Large intestine (tissue), 12 donors: ENCODE results near the gene RPL28. TPM values are rescaled to one million over a fixed set of nuclear protein-coding genes. Genes with fewer than 3 reads are reported as not detected.

Experiments
- DNase-seq, 2 donors: peaks; one replicate each; pipeline versions ENCODE4 v3.0.0 to v3.0.0-alpha.2; 2013
- H3K27ac ChIP-seq: one replicate; pipeline ENCODE4 v1.5.1; 2013; ENCODE audit warnings: low read length
- H3K27me3 ChIP-seq: 2 replicates; pipeline ENCODE4 v1.6.1; 2013; ENCODE audit warnings: low read length; ENCODE audit not compliant: control insufficient read depth, insufficient read depth
- H3K36me3 ChIP-seq: 2 replicates; pipeline ENCODE4 v1.6.1; 2013; ENCODE audit warnings: low read length; ENCODE audit not compliant: control insufficient read depth, insufficient read depth
- H3K4me1 ChIP-seq: one replicate; pipeline ENCODE4 v1.6.1; 2013; ENCODE audit warnings: low read length; ENCODE audit not compliant: control insufficient read depth, insufficient read depth
- H3K4me3 ChIP-seq: one replicate; pipeline ENCODE4 v1.5.1; 2013; ENCODE audit warnings: low read length
- H3K9me3 ChIP-seq: one replicate; pipeline ENCODE4 v1.6.1; 2013; ENCODE audit warnings: mild to moderate bottlenecking, low read depth, low read length, moderate library complexity; ENCODE audit not compliant: control insufficient read depth
- WGBS: methylation state at CpG from one replicate; pipeline ENCODE4 v1.1.5; 2013; ENCODE audit warnings: low lambda C conversion rate; ENCODE audit not compliant: insufficient coverage; 5-methylcytosine and 5-hydroxymethylcytosine counted together
- long read RNA-seq, 11 donors: transcript quantifications; one replicate each; lab custom pipeline, GENCODE V29; 2026
- polyA plus RNA-seq: library from polyadenylated mRNA; unstranded; fragments of 120-200 nt; gene quantifications from one replicate; pipeline ENCODE4 v1.2.1, GENCODE V29; 2013

Gene RPL28
- polyA plus RNA-seq: 2,127 TPM
- long read RNA-seq, donor 1, full-length matches to known transcripts: 901 of 994 reads
- long read RNA-seq, donor 1, partial matches to known transcripts: 56 of 994 reads
- long read RNA-seq, donor 1, other reads (novel, unspliced or antisense): 37 of 994 reads
- long read RNA-seq, donor 2, full-length matches to known transcripts: 1,802 of 2,082 reads
- long read RNA-seq, donor 2, partial matches to known transcripts: 178 of 2,082 reads
- long read RNA-seq, donor 2, other reads (novel, unspliced or antisense): 102 of 2,082 reads
- long read RNA-seq, donor 3, full-length matches to known transcripts: 2,089 of 2,736 reads
- long read RNA-seq, donor 3, partial matches to known transcripts: 542 of 2,736 reads
- long read RNA-seq, donor 3, other reads (novel, unspliced or antisense): 105 of 2,736 reads
- long read RNA-seq, donor 4, full-length matches to known transcripts: 208 of 222 reads
- long read RNA-seq, donor 4, partial matches to known transcripts: 0 of 222 reads
- long read RNA-seq, donor 4, other reads (novel, unspliced or antisense): 14 of 222 reads
- long read RNA-seq, donor 5, full-length matches to known transcripts: 710 of 859 reads
- long read RNA-seq, donor 5, partial matches to known transcripts: 41 of 859 reads
- long read RNA-seq, donor 5, other reads (novel, unspliced or antisense): 108 of 859 reads
- long read RNA-seq, donor 6, full-length matches to known transcripts: 1,410 of 1,843 reads
- long read RNA-seq, donor 6, partial matches to known transcripts: 361 of 1,843 reads
- long read RNA-seq, donor 6, other reads (novel, unspliced or antisense): 72 of 1,843 reads
- long read RNA-seq, donor 7, full-length matches to known transcripts: 565 of 710 reads
- long read RNA-seq, donor 7, partial matches to known transcripts: 114 of 710 reads
- long read RNA-seq, donor 7, other reads (novel, unspliced or antisense): 31 of 710 reads
- long read RNA-seq, donor 8, full-length matches to known transcripts: 2,359 of 2,850 reads
- long read RNA-seq, donor 8, partial matches to known transcripts: 311 of 2,850 reads
- long read RNA-seq, donor 8, other reads (novel, unspliced or antisense): 180 of 2,850 reads
- long read RNA-seq, donor 9, full-length matches to known transcripts: 1,034 of 1,261 reads
- long read RNA-seq, donor 9, partial matches to known transcripts: 156 of 1,261 reads
- long read RNA-seq, donor 9, other reads (novel, unspliced or antisense): 71 of 1,261 reads
- long read RNA-seq, donor 10, full-length matches to known transcripts: 1,449 of 1,808 reads
- long read RNA-seq, donor 10, partial matches to known transcripts: 294 of 1,808 reads
- long read RNA-seq, donor 10, other reads (novel, unspliced or antisense): 65 of 1,808 reads
- long read RNA-seq, donor 11, full-length matches to known transcripts: 934 of 1,170 reads
- long read RNA-seq, donor 11, partial matches to known transcripts: 199 of 1,170 reads
- long read RNA-seq, donor 11, other reads (novel, unspliced or antisense): 37 of 1,170 reads

DNA sequence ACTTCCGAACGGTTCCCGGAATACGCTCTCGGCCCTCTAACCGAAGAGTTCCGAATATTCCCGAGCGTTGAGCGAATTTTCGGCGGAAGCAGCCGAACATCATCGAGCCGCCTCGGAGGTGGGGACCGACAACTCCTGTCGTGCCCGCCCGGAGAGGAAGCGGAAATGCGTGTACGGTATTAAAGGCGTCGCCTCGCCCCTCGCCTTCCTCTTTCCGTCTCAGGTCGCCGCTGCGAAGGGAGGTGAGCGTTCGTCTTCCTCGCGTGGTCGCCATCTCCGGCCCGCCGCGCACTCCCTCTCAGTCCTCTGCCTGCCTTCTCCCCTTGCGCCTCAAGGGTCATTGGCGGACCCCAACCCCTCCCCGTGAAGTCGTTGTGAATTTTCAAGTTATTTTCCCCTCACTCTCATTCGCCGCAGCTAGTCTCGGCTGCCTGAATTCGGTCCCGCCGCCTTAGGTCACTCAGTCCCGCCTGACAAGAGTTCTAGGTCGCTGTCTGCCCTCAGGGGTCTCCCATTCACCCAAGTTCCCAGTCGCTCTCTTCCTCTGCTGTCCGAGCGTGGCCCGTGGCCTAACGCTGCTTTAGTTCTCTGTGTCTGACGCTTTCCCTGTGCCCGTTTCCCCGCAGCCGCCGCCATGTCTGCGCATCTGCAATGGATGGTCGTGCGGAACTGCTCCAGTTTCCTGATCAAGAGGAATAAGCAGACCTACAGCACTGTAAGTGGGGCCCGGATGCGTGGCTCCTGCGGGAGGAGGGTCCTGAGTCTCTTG lies at the start of gene RPL28:
Gene RPL28 (plus strand): TSS at position 209 of the 769 bp plus-strand sequence. CDS start 426 bp downstream, at position 635.
- no peaks in the 10 kb centered on the region for H3K9me3 ChIP-seq
- H3K36me3 ChIP-seq: peaks cover 38% of the 10 kb centered on the region
- peak; percentile 98 to 99 for DNase-seq
- no CpG with 5 or more reads among the region's 68 CpGs for WGBS
- H3K27ac ChIP-seq: peak within 1 kb of the TSS; percentile 92
- H3K4me1 ChIP-seq: peaks cover 30% of the 10 kb centered on the region
- H3K4me3 ChIP-seq: peak within 1 kb of the TSS; percentile 90
- no peaks in the 10 kb centered on the region for H3K27me3 ChIP-seq

DNA sequence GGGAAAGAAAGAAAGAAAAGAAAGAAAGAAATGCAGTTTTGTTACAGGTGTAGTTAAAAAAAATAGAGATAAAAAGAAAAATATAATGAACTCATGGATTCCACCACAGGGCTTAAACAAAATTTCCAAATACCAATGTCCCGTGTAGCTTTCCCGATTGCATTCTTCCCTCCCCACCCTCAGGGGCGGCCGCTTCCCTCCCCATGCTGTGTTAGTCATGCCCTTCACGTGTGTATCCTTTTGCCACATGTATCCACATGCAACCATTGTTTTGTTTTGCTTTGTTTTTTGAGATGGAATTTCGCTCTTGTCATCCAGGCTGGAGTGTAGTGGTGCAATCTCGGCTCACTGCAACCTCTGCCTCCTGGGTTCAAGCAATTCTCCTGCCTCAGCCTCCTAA lies 49.6 kb upstream of the RPL28 start:
- H3K9me3 ChIP-seq: peaks cover 2% of the 10 kb centered on the region
- no CpG with 5 or more reads among the region's 7 CpGs for WGBS
- DNase-seq: no peak
- H3K27ac ChIP-seq: no peak overlapping the region
- peaks cover 24% of the 10 kb centered on the region for H3K4me1 ChIP-seq
- no peak overlapping the region for H3K4me3 ChIP-seq
- no peaks in the 10 kb centered on the region for H3K27me3 ChIP-seq
- no peaks in the 10 kb centered on the region for H3K36me3 ChIP-seq

DNA sequence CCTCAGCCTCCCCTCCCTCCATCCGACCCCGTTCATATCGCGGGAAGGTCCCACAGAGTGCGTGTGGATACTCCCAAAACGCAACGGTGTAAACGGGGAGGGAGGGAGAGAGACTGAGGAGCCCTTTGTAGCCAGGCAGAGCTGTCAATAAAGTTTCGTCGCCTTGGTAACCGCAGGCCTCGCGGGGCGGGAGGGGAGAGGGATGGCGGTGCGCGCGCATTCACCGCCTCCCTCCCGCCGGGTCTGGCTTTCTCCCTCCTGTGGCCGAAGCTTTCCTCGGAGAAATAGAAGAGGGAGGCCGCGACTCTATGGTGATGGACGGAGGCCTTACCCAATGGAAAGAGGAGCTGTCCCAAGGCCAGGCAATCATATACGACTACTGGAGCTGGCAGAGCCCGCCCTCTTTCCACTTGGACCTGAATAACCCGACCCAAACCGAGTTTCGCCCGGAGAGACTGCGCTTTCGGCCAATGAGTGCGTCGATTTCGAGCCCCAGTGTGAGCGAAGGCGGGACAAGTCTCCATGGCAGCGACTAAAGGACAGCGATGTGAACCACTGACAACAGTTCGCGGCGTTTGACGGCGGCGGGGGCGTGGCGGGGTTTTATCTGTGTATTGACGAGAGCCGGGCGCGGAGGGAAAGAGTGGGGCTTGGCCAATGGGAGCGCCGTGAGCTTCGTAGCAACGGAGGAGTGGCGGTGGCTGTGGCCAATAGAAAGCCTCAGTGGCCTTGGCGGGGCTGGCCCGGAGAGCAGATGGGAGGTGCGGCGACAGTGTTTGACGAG lies 46.4 kb upstream of the RPL28 start, which contains the start of gene KMT5C:
Gene KMT5C (plus strand): TSS at position 772 of the 784 bp plus-strand sequence. CDS start 2,061 bp downstream, outside the sequence.
- peak within 1 kb of the TSS; percentile 98 for H3K27ac ChIP-seq
- H3K4me3 ChIP-seq: peak within 1 kb of the TSS; percentile 65
- peak; percentile 100 for DNase-seq
- H3K4me1 ChIP-seq: peaks cover 19% of the 10 kb centered on the region
- no CpG with 5 or more reads among the region's 63 CpGs for WGBS
- H3K36me3 ChIP-seq: peaks cover 22% of the 10 kb centered on the region
- no peaks in the 10 kb centered on the region for H3K27me3 ChIP-seq
- H3K9me3 ChIP-seq: no peaks in the 10 kb centered on the region

DNA sequence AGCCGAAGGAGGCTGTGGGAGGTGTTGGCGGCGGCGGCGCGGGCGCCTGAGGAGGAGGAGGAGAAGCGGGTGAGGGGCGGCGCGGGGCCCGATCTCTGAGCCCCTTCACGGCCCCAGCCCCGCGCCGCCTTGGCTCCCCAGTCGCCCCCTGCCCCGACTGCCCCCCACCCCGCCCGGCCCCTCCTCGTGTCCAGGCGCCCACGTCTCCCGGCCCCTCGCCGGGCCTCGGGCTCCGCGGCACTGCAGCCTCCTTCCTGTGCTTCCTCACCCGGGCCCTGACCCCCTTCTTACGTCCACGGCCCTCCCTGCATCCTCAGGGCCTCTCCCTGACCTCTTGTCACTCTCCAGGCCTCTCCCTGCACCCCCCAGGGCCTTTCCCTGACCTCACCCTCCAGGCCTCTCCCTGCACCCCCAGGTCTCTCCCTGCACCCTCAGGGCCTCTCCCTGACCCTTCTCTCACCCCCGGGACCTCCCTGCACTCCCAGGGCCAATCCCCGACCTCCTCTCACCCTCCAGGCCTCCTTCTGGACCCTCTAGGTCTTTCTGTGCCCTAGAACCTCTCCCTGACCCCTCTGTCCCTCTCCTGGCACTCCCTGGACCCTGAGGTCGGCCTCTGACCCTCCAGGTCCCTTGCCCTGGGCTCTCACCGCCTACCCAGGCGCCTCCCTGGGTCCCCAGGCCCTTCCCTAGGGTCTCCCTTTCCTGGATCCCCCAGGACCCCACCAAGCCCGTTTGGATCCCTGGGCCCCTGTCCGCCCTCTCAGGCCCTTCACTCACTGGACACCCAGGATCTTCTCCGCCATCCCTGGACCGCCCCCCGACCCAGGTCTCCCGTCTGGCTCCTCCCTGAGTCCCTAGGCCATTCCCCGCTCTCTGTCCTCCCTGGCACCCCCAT lies 45.6 kb upstream of the RPL28 start:
- peak overlapping the region; percentile 65 for H3K4me3 ChIP-seq
- H3K36me3 ChIP-seq: peaks cover 26% of the 10 kb centered on the region
- peak overlapping the region; percentile 90 for H3K27ac ChIP-seq
- no CpG with 5 or more reads among the region's 44 CpGs for WGBS
- DNase-seq: peak; percentile 61 to 71
- H3K27me3 ChIP-seq: no peaks in the 10 kb centered on the region
- H3K9me3 ChIP-seq: no peaks in the 10 kb centered on the region
- H3K4me1 ChIP-seq: peaks cover 16% of the 10 kb centered on the region

DNA sequence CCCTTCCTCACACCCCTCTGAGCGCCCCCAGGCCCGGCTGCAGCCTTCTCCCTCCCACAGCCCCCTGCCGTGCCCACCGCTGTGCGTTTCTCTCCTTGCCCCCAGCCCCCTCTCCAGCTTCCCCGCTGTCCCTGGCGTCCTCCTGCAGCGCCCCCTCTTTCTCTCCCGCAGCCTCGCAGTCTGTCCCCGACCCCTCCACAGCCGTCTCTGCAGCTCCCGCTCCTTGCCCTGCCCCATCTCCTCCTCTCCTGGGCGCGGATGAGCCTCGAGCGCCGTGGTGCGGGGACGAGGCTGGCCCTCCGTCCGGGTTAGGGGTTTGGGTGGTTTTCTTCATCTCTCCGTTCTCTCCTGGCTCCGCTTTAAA lies 45.0 kb upstream of the RPL28 start:
- H3K27ac ChIP-seq: peak overlapping the region; percentile 90
- peak overlapping the region; percentile 65 for H3K4me3 ChIP-seq
- no peaks in the 10 kb centered on the region for H3K9me3 ChIP-seq
- peaks cover 27% of the 10 kb centered on the region for H3K36me3 ChIP-seq
- peaks cover 16% of the 10 kb centered on the region for H3K4me1 ChIP-seq
- whole genome bisulfite sequencing: no CpG with 5 or more reads among the region's 24 CpGs
- peak; percentile 53 to 70 for DNase-seq
- no peaks in the 10 kb centered on the region for H3K27me3 ChIP-seq

DNA sequence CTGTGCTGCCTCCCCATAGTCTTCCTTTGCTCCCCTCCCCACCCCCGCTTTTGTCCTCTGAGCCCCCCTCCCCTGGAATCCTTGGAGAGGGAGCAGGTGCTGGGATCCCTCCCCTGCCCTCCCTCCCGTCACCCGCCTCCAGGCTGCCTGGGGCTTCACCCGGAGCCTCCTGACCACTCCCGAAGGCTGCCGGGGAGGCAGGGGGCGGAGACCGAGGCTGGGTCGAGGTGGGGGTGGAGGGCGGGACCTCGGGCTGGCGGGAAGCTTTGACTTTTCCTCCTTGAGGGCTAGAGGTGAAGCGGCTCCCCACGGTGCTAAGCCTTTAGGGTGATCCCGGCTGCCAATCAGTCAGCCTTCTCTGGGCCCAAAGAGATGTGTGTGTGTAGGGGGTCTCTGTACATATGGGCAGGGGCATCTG lies 44.6 kb upstream of the RPL28 start:
- no CpG with 5 or more reads among the region's 15 CpGs for WGBS
- Histone ChIP-seq H3K9me3 (no peaks in the 10 kb centered on the region), H3K4me3 (peak overlapping the region; percentile 65), H3K27ac (peak overlapping the region; percentile 90), H3K4me1 (peaks cover 16% of the 10 kb centered on the region), H3K36me3 (peaks cover 30% of the 10 kb centered on the region), H3K27me3 (no peaks in the 10 kb centered on the region)
- peak; percentile 86 to 87 for DNase-seq

DNA sequence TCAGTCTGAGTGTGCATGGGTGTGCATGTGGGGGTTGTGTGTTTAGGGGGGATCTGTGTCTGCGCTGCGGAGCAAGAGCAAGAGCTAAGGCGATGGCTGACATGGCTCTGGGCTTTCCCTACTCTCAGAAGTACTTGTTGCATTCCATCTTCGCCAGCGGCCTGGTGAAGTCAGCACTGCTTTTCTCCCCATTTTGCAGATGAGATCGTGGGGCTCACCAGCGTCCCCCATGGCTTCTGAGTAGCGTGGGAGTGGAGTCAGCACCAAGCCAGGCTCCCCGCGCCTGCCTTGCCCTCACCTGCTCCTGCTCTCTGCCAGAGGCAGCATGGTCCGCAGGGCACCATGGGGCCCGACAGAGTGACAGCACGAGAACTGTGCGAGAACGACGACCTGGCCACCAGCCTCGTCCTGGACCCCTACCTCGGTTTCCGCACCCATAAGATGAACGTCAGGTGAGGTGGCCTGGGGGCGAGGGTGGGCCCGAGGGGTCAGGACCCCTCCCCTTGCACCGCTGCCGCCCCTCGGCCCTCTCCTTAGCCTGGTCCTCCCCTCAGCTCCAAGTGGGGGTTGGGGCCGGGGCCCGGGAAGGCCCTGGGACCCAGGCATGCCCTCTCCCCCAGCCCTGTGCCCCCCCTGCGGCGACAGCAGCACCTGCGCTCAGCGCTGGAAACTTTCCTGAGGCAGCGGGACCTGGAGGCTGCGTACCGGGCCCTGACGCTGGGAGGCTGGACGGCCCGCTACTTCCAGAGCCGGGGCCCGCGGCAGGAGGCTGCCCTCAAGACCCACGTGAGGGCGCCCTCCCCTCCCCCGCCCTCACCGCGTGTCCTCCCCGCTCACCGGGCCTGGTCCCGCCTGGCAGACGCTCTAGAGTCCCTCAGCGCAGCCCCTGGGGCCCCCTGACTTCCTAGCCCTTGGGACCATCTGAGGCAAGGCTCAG lies 43.9 kb upstream of the RPL28 start:
- no peaks in the 10 kb centered on the region for H3K9me3 ChIP-seq
- H3K4me3 ChIP-seq: no peak overlapping the region
- H3K36me3 ChIP-seq: peaks cover 32% of the 10 kb centered on the region
- no CpG with 5 or more reads among the region's 50 CpGs for WGBS
- no peak overlapping the region for H3K27ac ChIP-seq
- H3K4me1 ChIP-seq: peaks cover 16% of the 10 kb centered on the region
- no peak for DNase-seq
- H3K27me3 ChIP-seq: no peaks in the 10 kb centered on the region
